Coronary artery (tissue), 2 donors: ENCODE data around the gene TNFRSF8.

Experiments
- DNase-seq: peaks from one replicate; pipeline ENCODE4 v3.0.0-alpha.2; 2017; ENCODE audit warnings: low spot score
- H3K27ac ChIP-seq, 2 donors: fragments of 200-600 bp; sonication (generic); one replicate each; pipeline ENCODE4 v1.5.1; 2016 to 2019
- H3K4me3 ChIP-seq: fragments of 200-600 bp; sonication (generic); 2 replicates; pipeline ENCODE4 v1.5.1; 2016; ENCODE audit warnings: mild to moderate bottlenecking, moderate library complexity
- TF ChIP-seq, protein P1 (sequence below): fragments of 200-600 bp; sonication (generic); IDR thresholded peaks from one replicate; pipeline ENCODE4 v1.5.1; 2019; ENCODE audit warnings: antibody characterized with exemption

Gene TNFRSF8

DNA sequence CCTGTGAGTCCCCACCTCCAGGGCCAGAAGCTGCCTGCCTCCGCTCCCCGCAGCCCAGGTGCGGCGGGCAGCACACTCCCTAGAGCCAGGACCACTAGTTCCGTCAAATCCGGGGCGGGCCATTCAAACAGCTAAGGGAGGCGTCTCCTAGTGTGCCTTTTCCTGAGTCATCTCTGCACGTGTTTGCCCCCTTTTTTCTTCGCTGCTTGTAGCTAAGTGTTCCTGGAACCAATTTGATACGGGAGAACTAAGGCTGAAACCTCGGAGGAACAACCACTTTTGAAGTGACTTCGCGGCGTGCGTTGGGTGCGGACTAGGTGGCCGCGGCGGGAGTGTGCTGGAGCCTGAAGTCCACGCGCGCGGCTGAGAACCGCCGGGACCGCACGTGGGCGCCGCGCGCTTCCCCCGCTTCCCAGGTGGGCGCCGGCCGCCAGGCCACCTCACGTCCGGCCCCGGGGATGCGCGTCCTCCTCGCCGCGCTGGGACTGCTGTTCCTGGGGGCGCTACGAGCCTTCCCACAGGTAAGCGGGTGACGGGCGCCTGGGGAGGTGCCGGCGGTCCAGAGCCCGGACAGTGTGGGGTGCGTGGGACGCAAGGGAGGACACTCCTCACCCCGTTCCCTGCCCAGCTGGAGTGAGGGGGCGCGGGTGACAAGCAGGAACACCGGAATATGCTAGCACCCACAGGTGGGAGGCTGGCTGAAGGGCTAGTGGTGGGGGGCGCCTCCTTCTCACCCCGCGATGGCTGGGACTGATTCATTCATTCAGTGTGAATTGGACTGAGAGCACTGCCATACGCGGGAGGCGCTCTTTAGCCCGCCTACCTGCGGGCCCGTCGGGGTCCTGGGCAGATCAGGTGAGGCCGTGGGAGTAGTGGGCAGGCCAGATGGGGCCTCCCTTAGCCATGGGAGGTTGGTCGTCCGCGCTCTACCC lies at the start of gene TNFRSF8:
Gene TNFRSF8 (plus strand): TSS at position 163 of the 932 bp plus-strand sequence. CDS start 296 bp downstream, at position 459.
- TF ChIP-seq, protein P1, sequence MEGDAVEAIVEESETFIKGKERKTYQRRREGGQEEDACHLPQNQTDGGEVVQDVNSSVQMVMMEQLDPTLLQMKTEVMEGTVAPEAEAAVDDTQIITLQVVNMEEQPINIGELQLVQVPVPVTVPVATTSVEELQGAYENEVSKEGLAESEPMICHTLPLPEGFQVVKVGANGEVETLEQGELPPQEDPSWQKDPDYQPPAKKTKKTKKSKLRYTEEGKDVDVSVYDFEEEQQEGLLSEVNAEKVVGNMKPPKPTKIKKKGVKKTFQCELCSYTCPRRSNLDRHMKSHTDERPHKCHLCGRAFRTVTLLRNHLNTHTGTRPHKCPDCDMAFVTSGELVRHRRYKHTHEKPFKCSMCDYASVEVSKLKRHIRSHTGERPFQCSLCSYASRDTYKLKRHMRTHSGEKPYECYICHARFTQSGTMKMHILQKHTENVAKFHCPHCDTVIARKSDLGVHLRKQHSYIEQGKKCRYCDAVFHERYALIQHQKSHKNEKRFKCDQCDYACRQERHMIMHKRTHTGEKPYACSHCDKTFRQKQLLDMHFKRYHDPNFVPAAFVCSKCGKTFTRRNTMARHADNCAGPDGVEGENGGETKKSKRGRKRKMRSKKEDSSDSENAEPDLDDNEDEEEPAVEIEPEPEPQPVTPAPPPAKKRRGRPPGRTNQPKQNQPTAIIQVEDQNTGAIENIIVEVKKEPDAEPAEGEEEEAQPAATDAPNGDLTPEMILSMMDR, result no peak
- H3K27ac ChIP-seq, result no peak within 1 kb of the TSS
- peak within 1 kb of the TSS; percentile 53 for H3K4me3 ChIP-seq
- DNase-seq, result no peak

DNA sequence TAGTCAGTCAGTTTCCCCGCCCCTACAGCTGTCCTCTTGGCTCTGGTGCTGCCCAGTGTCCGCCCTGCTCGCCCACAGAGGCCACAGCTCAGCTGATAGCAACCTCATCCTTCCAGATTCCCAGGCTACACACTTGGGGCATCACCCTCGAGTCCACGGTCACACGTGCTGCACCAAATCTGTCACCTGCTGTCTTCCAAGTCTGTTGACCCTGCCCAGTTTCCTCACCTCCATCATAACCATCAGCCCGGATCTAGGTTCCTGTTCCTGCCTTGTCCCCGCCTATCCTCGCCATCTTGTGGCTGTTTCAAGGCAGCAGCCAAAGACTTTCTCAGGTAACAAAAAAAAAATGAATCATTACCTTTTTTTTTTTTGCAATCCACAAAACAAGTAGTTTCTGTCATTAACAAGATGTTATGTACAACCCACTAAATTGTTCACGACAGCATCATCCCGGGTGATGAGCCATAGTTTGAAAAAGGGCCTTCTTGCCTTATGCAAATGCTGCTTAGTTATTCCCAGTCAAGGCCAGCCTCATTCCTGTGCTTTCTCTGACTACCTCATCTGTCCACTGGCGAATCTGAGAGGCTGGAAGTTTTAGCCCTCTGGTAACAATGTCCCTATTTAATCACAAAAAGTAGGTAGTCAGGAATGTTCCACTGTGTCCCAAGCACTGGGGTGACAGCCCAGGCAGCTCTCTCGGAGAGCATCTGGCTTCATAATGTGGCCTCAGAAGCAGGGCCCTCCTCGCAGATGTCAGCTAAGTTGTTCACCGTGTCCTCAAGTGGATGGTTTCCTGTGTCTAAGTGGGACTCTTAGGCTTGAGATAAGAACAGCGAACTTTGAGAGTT lies 48.7 kb upstream of the TNFRSF8 start:
- DNase-seq, result no peak
- no peak overlapping the region for H3K27ac ChIP-seq

DNA sequence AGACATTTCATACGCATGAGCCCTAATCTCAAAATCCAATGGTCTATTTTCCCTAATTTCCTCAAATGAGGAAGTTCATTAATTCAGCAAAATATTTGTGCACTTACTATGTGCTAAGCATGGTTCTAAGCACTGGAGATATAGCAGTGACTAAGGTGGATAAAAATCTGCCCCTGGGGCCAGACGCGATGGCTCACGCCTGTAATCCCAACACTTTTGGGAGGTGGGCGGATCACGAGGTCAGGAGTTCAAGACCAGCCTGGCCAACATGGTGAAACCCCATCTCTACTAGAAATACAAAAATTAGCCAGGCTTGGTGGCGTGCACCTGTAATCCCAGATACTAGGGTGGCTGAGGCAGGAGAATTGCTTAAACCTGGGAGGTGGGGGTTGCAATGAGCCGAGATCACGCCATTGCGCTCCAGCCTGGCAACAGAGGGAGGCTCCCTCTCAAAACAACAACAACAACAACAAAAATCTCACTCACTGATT lies 48.1 kb upstream of the TNFRSF8 start:
- Histone ChIP-seq H3K4me3 (no peak overlapping the region), H3K27ac (no peak overlapping the region)
- no peak for DNase-seq
- TF ChIP-seq, protein P1, result no peak

More for the DNA sequence above, 48.7 kb upstream of the TNFRSF8 start:
- H3K4me3 ChIP-seq, result no peak overlapping the region
- TF ChIP-seq, protein P1, result no peak

DNA sequence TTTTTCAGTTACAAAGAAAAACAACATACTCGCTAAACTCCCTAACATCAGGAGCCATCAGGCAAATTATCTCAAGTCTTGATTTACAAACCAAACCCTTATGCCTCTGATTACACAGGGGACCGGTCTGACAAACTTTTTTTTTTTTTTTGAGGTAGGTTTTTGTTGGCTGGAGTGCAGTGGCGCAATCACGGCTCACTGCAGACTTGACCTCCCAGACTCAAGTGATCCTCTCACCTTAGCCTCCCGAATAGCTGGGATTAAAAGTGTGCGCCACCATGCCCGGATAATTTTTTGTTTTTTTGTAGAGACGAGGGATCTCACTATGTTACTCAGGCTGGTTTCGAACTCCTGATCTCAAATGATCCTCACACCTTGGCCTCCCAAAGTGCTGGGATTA lies 47.6 kb upstream of the TNFRSF8 start:
- TF ChIP-seq, protein P1, result no peak
- H3K4me3 ChIP-seq, result no peak overlapping the region
- no peak for DNase-seq
- H3K27ac ChIP-seq, result no peak overlapping the region

DNA sequence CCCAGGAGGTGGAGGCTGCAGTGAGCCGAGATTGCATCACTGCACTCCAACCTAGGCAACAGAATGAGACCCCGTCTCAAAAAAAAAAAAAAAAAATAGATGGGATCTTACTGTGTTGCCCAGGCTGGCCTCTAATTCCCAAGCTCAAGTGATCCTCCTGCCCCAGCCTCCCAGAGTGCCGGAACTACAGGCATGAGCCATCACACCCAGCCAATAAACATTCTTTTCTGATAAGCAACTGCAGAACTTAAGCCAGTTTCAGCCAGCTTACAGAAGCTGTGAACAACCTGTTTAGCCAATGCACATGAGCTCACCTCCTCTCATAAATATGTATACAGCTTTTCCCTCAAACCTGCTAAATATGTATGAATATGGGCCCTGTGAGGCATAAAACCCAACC lies 46.9 kb upstream of the TNFRSF8 start:
- no peak overlapping the region for H3K4me3 ChIP-seq
- no peak overlapping the region for H3K27ac ChIP-seq
- no peak for DNase-seq
- TF ChIP-seq, protein P1, result no peak

DNA sequence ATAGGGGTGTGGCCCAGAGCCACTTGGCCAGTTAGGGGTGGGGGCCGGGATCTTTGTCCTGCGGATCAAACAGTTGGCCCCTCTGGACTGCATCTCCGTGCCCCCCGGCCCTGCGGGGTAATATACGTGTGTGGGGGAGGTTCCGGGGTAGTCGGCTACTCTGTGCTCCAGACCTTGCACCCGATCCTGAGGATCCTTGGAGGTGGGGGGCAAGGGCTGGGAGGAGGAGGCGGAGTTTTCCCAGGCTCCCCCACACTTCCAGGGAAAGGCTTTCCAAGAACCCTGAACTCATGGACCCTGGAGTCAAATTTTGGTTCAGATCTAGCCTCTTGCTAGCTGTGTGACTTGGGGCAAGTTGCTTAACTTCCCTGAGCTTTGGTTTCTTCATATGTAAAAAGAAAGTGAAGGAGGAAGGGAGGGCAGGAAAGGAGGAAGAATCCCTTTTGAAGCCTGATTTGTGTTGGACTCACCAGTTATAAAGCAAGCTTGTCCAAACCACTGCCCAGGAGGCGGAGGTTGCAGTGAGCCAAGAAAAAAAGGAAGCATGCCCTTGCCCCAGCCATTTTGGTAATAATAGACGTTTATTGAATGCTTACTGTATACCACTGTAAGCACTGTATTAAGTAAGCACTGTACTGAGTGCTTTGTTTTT lies 43.1 kb upstream of the TNFRSF8 start:
- H3K4me3 ChIP-seq, result peak overlapping the region; percentile 90
- peak overlapping the region; percentile 6 to 84 for H3K27ac ChIP-seq
- no peak for DNase-seq
- TF ChIP-seq, protein P1, result no peak
